SK-N-MC (cell line): ENCODE results near the gene MAFG.

Experiments used
- EZH2 ChIP-seq: fragments of 200-600 bp; sonication (generic); IDR thresholded peaks from one replicate; pipeline ENCODE4 v1.6.1; 2017; ENCODE audit warnings: antibody characterized with exemption
- POLR2AphosphoS5 ChIP-seq: IDR thresholded peaks from 2 replicates; pipeline ENCODE4 v1.6.1; 2012; ENCODE audit warnings: mild to moderate bottlenecking, low read depth, low read length, borderline replicate concordance

- TF ChIP-seq EZH2 (no peak), POLR2AphosphoS5 (no peak)
These were observed 37.9 kb downstream of the MAFG start for GRCh38 chr17:81889602-81890001.
